Naive B cell (primary cell): ENCODE results near the gene FAM131C. TPM values are rescaled to one million over a fixed set of nuclear protein-coding genes. Genes with fewer than 3 reads are reported as not detected.
"Not testable (repeated sequence)": the region's sequence is repeated elsewhere in the genome, so short reads cannot be mapped to it uniquely, and the experiment has no call there.

Experiments used
- ATAC-seq, 2 donors: fragments of 150-1000 bp; cut with Tn5 transposase; 2 replicates each; pipeline ENCODE4 v1.10.0; 2021; ENCODE audit warnings: low read depth in 2 of 2, mild to moderate bottlenecking in 2 of 2, moderate library complexity in 2 of 2
- DNase-seq: peaks from one replicate; pipeline ENCODE4 v3.0.0; 2022
- H3K27ac Mint-ChIP-seq, 6 donors: one replicate each; pipeline ENCODE4 v1.8.0; 2020 to 2022; ENCODE audit warnings: mild to moderate bottlenecking in 6 of 6, mixed read lengths in 6 of 6, moderate library complexity in 5 of 6, inconsistent platforms in 2 of 6
- H3K27me3 Mint-ChIP-seq, 3 donors: one replicate each; pipeline ENCODE4 v1.8.0; 2021 to 2022; ENCODE audit warnings: mixed read lengths in 3 of 3, mild to moderate bottlenecking in 1 of 3
- H3K36me3 Mint-ChIP-seq, 2 donors: one replicate each; pipeline ENCODE4 v1.8.0; 2020 to 2022; ENCODE audit warnings: mixed read lengths in 2 of 2, inconsistent platforms in 1 of 2, mild to moderate bottlenecking in 1 of 2
- H3K4me1 Mint-ChIP-seq, 3 donors: one replicate each; pipeline ENCODE4 v1.8.0; 2020 to 2022; ENCODE audit warnings: mixed read lengths in 3 of 3, inconsistent platforms in 1 of 3, mild to moderate bottlenecking in 1 of 3, moderate library complexity in 1 of 3
- H3K4me3 Mint-ChIP-seq, 8 donors: one replicate each; pipeline ENCODE4 v1.8.0; 2020 to 2022; ENCODE audit warnings: mild to moderate bottlenecking in 8 of 8, mixed read lengths in 8 of 8, moderate library complexity in 8 of 8, inconsistent platforms in 2 of 8
- H3K9me3 Mint-ChIP-seq, 7 donors: one replicate each; pipeline ENCODE4 v1.8.0; 2020 to 2022; ENCODE audit warnings: mixed read lengths in 7 of 7, mild to moderate bottlenecking in 5 of 7, inconsistent platforms in 2 of 7, moderate library complexity in 1 of 7
- polyA plus RNA-seq, 6 donors: library from polyadenylated mRNA; unstranded; fragments of 300-500 nt; fragmentation: Illumina TruSeq; gene quantifications; one replicate each; pipeline ENCODE4 v1.2.3, GENCODE V29; 2021; ENCODE audit warnings: low read depth in 6 of 6

Gene FAM131C
- polyA plus RNA-seq, 6 donors from 2014 or later: not detected

DNA sequence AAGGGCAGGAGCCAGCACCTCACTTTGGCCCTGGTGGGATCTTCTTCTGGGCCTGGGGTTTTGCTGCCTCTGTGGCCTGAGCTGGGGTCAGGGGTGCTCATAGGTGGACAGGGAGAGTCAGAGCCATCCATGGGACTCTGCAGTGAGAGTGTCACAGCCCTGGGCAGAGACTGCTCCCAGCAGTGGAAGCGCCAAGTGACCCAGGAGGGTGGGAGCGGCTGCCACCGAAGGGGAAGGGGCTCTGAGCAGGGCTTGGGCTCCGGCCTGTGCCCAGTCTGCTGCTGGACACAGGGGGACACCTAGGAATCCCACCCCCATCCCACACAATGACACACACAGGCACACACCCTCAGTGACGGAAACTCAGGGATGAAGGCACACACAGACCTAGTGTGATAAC is 29.5 kb downstream of the FAM131C start:
- no peaks in the 10 kb centered on the region for H3K9me3 Mint-ChIP-seq
- DNase-seq (no peak), ATAC-seq (no peak)
- no peaks in the 10 kb centered on the region for H3K36me3 Mint-ChIP-seq
- H3K4me1 Mint-ChIP-seq: peaks cover 0 to 4% (median 0%) of the 10 kb centered on the region in 3 donors
- no peak overlapping the region for H3K4me3 Mint-ChIP-seq
- H3K27ac Mint-ChIP-seq: no peak overlapping the region
- peaks cover 5 to 51% (median 12%) of the 10 kb centered on the region in 3 donors for H3K27me3 Mint-ChIP-seq

DNA sequence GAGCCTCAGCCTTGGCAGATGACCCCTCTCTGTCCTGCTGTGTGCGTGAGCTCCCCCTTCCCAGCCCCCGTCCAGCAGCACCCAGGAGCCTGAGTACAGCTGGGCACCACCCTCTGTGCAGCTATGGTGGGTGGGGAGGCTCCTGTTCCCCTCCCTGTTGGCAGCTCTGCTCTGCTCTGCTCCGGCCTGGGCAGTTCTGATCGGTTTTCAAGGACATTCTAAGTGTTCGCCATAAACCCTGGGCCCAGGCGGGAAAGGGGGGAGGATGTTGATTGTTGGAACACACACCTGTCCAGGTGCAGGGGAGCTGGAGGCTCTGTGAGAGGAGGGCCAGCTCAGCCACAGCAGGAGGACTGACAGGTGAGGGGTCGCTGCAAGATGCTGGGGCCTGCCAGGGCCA is 29.9 kb downstream of the FAM131C start, which contains the start of gene CLCNKB:
Gene CLCNKB (plus strand): TSS at position 262 of the 400 bp plus-strand sequence. CDS start 711 bp downstream, outside the sequence.
- Mint-ChIP-seq H3K27me3 (peaks cover 5 to 51% (median 12%) of the 10 kb centered on the region in 3 donors), H3K27ac (no peak within 1 kb of the TSS), H3K9me3 (no peaks in the 10 kb centered on the region), H3K4me3 (no peak within 1 kb of the TSS), H3K4me1 (peaks cover 0 to 4% (median 0%) of the 10 kb centered on the region in 3 donors), H3K36me3 (no peaks in the 10 kb centered on the region)
- no peak for ATAC-seq
- no peak for DNase-seq

DNA sequence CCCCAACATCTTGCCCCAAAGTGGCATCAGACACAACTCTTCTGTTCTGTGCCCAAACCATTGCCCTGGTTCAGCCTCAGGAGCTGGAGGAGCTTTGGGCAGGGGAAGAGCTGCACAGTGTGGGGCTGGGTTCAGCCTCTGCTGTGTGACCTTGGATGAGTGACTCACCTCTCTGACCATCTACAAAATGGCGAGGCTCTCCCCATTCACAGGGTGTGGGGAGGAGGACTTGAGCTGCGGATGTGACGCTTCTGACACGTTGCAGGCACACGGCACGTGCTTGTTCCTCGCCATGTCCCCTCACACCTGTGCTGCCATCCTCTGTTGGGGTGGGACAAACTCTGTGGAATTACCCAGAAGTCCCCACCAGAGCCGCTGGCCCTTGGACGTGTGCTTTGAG is 30.8 kb downstream of the FAM131C start:
- not testable (repeated sequence) for H3K9me3 Mint-ChIP-seq, H3K27ac Mint-ChIP-seq, DNase-seq, ATAC-seq, H3K36me3 Mint-ChIP-seq, H3K4me3 Mint-ChIP-seq, H3K4me1 Mint-ChIP-seq
- H3K27me3 Mint-ChIP-seq: peaks cover 5 to 51% (median 20%) of the 10 kb centered on the region in 3 donors

DNA sequence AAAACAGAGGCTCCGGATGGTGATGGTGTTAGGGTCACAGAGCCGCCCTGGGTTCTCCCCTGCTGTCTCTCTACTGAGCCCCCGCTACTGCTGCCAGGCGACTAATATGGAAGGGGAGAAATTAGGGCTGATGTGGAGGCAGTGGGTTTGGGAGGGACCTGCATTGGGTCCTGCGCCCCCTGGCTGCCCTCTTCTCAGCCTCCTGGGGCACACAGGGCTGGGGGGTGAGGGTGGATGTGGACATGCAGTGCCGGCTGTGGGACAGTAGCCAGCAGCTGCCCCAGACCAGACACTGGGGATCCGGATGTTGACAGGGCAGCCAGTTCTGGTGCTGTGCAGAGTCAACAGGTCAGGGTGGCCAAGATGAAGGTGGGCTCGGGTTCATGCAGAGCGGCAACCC is 31.4 kb downstream of the FAM131C start:
- DNase-seq: no peak
- no peak overlapping the region for H3K27ac Mint-ChIP-seq
- peaks cover 0 to 50% (median 26%) of the 10 kb centered on the region in 3 donors for H3K27me3 Mint-ChIP-seq
- H3K4me3 Mint-ChIP-seq: no peak overlapping the region
- no peaks in the 10 kb centered on the region for H3K36me3 Mint-ChIP-seq
- no peak for ATAC-seq
- no peaks in the 10 kb centered on the region for H3K9me3 Mint-ChIP-seq
- H3K4me1 Mint-ChIP-seq: no peaks in the 10 kb centered on the region

DNA sequence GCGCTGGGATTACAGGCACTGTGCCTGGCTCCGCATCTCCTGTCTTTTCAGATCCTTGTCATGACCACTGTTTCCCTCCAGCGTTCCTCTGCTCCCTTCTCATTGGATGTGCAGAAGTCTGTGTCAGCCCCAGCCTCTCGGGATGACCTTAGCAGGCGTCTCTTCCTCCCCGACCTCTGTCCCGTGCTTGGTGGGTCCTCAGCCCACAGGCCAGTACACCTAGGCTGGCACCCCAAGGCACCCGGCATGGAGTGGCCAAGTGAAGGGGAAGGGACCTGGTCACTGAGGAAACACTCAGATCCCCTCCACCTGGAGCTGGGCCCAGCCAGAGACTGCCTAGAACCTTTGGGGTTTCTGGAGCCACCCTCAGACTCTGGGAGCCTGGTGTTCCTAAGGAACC is 32.3 kb downstream of the FAM131C start:
- ATAC-seq (no peak), DNase-seq (no peak)
- Mint-ChIP-seq H3K36me3 (no peaks in the 10 kb centered on the region), H3K27me3 (peaks cover 0 to 50% (median 25%) of the 10 kb centered on the region in 3 donors), H3K27ac (no peak overlapping the region), H3K4me1 (no peaks in the 10 kb centered on the region), H3K4me3 (no peak overlapping the region), H3K9me3 (no peaks in the 10 kb centered on the region)

DNA sequence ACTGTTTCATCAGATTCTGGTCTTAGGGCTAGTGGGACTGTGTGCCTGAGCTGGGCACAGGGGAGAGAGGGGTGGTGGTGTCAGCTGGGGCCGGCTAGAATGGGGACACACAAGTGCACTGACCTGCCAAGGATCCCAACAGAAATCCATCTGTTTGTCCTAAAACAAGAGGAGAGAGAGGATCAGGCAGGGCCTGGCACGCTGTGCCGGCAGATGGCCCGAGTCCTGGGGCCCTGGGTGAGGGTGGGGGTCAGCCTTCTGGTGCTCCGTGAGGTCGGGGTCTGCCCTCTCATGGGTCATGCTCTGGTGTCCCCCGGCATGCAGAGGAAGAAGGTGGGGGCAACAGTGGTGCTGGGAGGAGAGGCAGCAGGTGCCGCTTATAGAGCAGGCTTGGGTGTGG is 33.6 kb downstream of the FAM131C start:
- H3K4me3 Mint-ChIP-seq, H3K9me3 Mint-ChIP-seq, ATAC-seq, H3K27ac Mint-ChIP-seq, DNase-seq, H3K4me1 Mint-ChIP-seq, H3K36me3 Mint-ChIP-seq: not testable (repeated sequence)
- peaks cover 0 to 40% (median 18%) of the 10 kb centered on the region in 3 donors for H3K27me3 Mint-ChIP-seq

DNA sequence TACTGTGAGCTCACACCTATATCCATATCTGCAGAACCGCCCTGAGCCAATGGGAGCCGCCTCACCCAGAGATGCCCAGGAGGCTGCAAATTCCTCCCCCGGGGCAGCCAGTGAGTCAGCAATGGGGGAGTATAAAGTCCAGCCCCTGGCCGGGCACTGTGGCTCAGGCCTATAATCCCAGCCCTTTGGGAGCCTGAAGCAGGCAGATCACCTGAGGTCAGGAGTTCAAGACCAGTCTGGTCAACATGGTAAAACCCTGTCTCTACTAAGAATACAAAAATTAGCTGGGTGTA is 34.9 kb downstream of the FAM131C start:
- Mint-ChIP-seq H3K27ac (no peak overlapping the region), H3K9me3 (no peaks in the 10 kb centered on the region), H3K36me3 (no peaks in the 10 kb centered on the region), H3K27me3 (peaks cover 0 to 45% (median 18%) of the 10 kb centered on the region in 3 donors), H3K4me1 (no peaks in the 10 kb centered on the region), H3K4me3 (no peak overlapping the region)
- DNase-seq (no peak), ATAC-seq (no peak)

DNA sequence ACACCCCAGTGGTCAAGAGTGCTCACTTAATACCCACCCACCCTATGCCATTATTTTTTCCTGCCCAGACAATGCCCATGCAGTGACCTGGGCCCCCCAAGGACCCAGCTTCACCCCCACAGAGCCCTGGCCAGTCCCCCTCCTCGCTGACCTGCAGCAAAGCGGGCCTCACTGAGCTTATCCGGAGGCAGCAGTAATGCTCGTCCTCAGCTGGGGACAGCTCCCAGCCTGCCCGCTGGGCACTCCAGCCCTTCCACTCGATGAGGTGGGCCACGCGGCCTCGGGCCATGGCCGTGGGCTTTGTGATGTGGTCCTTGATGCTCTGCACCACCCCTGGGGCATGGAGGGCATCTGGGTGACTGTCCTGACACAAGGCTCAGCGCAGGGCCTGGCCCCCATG is 37.0 kb downstream of the FAM131C start:
- ATAC-seq, H3K9me3 Mint-ChIP-seq, H3K4me1 Mint-ChIP-seq, DNase-seq, H3K4me3 Mint-ChIP-seq, H3K36me3 Mint-ChIP-seq, H3K27ac Mint-ChIP-seq: not testable (repeated sequence)
- H3K27me3 Mint-ChIP-seq: peaks cover 0 to 41% (median 18%) of the 10 kb centered on the region in 3 donors

DNA sequence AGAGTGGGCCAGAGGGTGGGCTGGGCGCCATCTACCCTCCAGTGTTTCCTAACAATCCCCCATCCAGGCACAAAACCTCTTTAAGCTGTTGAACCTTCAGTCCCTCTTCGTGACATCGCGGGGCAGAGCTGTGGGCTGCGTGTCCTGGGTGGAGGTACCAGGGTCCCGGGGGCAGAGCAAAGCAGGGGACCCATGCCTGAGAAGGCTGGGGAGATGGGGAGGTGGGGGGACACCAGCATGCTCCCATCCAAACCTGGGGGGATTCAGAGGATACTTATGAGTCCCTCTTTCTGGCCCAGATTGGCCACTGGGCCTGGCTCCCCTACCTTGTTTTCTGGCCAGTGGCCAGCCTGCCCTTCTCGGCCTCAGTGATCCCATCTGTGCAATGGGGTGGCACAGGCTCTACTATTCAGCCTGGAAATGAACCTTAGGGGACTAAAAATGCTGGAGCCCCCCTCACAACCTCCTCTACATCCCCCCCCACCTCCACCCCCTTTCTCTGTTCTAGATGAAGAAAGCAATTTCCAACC is 40.3 kb downstream of the FAM131C start:
- not testable (repeated sequence) for ATAC-seq, H3K9me3 Mint-ChIP-seq, H3K4me1 Mint-ChIP-seq, H3K27ac Mint-ChIP-seq, H3K4me3 Mint-ChIP-seq, H3K36me3 Mint-ChIP-seq, DNase-seq
- peaks cover 5 to 52% (median 38%) of the 10 kb centered on the region in 3 donors for H3K27me3 Mint-ChIP-seq

DNA sequence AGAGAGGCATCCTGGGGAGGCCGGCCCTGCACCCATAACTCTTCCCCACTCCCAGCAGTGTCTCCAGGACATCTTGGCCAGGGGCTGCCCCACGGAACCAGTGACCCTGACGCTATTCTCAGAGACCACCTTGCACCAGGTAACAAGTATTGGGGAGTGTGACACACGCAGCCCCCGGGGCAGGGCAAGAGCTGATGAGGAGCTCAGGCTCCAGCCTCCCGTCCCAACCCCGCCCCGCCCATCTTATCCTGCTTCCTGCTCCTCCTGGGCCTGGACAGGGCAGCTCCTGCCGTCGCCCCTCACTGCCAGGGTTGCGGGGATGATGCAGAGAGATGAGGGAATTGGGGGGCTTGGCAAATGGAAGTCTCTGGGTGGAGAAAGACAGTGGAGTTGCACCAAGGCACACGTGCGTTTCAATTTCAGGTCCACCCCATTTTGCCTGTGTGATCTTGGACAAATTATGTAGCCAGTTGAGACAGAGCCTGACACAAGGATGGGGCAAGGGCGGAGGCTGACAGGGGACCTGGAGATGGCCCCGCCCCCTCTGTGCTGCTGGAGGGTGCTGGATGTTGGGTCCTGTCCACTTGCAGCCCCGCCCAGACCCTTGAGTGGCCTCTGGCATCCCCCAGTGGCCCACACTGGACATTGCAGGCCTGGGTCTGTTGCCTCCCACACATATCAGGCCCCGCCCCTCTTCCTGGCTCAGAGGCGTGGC is 40.9 kb downstream of the FAM131C start:
- Mint-ChIP-seq H3K36me3 (no peaks in the 10 kb centered on the region), H3K27me3 (peaks cover 10 to 58% (median 37%) of the 10 kb centered on the region in 3 donors), H3K4me3 (no peak overlapping the region), H3K4me1 (peaks cover 0 to 4% (median 4%) of the 10 kb centered on the region in 3 donors), H3K27ac (no peak overlapping the region), H3K9me3 (peaks cover 0 to 1% (median 0%) of the 10 kb centered on the region in 7 donors)
- peak; percentile 84 to 88 for ATAC-seq
- DNase-seq: peak; percentile 49

DNA sequence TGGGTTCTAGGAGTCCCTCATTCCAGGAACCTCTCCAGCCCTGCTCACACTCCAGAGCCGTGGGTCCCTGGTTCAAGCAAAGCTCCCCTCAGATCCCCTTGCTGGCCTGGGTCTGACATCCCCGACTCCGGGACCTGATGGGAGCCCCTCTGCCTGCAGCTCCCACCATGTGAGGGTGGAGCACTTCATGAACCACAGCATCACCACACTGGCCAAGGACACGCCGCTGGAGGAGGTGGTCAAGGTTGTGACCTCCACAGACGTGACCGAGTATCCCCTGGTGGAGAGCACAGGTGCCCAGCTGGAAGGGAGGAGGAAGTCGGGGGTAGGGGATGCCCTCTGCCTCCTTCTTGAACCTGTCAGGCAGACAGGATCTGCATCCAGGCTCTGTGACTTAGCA is 41.9 kb downstream of the FAM131C start:
- DNase-seq (no peak), ATAC-seq (no peak)
- peaks cover 0 to 1% (median 0%) of the 10 kb centered on the region in 7 donors for H3K9me3 Mint-ChIP-seq
- H3K36me3 Mint-ChIP-seq: no peaks in the 10 kb centered on the region
- H3K4me3 Mint-ChIP-seq: no peak overlapping the region
- peaks cover 10 to 54% (median 28%) of the 10 kb centered on the region in 3 donors for H3K27me3 Mint-ChIP-seq
- H3K27ac Mint-ChIP-seq: no peak overlapping the region
- H3K4me1 Mint-ChIP-seq: peaks cover 0 to 10% (median 4%) of the 10 kb centered on the region in 3 donors

DNA sequence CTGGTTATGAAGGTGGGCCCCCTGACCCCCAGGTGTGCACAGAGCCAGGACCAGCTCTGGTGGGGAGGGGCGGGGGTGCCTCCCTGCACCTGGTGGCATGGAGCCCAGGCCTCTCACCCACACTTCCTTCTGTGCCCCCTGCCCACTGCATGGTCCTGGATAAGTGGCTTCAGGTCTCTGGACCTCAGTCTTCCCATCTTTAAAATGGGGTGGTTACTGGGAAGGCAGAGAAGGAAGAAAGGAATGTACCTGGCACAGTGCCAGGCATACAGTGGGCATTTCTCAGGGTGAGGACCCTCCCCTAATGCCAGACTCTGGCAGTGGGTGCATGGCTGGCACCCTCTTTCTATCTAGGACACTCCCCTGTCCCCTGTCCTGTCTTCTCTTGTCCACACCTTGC is 44.2 kb downstream of the FAM131C start:
- DNase-seq (no peak), ATAC-seq (no peak)
- Mint-ChIP-seq H3K36me3 (no peaks in the 10 kb centered on the region), H3K27me3 (peaks cover 10 to 58% (median 28%) of the 10 kb centered on the region in 3 donors), H3K9me3 (peaks cover 0 to 1% (median 0%) of the 10 kb centered on the region in 7 donors), H3K4me3 (no peak overlapping the region), H3K27ac (no peak overlapping the region), H3K4me1 (peaks cover 0 to 10% (median 4%) of the 10 kb centered on the region in 3 donors)

DNA sequence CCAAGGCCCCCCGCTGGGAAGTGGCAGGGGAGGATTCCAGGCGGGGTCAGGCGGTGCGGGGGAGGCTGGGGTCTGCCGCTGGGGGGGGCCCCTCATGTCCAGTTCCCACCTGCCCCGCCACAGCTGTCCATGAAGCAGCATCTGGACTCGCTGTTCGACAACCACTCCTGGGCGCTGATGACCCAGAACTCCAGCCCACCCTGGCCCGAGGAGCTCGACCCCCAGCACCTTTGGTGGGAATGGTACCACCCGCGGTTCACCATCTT is 44.5 kb downstream of the FAM131C start:
- not testable (repeated sequence) for DNase-seq, H3K4me1 Mint-ChIP-seq, H3K36me3 Mint-ChIP-seq, H3K27ac Mint-ChIP-seq, ATAC-seq, H3K9me3 Mint-ChIP-seq, H3K4me3 Mint-ChIP-seq
- H3K27me3 Mint-ChIP-seq: peaks cover 10 to 58% (median 28%) of the 10 kb centered on the region in 3 donors

DNA sequence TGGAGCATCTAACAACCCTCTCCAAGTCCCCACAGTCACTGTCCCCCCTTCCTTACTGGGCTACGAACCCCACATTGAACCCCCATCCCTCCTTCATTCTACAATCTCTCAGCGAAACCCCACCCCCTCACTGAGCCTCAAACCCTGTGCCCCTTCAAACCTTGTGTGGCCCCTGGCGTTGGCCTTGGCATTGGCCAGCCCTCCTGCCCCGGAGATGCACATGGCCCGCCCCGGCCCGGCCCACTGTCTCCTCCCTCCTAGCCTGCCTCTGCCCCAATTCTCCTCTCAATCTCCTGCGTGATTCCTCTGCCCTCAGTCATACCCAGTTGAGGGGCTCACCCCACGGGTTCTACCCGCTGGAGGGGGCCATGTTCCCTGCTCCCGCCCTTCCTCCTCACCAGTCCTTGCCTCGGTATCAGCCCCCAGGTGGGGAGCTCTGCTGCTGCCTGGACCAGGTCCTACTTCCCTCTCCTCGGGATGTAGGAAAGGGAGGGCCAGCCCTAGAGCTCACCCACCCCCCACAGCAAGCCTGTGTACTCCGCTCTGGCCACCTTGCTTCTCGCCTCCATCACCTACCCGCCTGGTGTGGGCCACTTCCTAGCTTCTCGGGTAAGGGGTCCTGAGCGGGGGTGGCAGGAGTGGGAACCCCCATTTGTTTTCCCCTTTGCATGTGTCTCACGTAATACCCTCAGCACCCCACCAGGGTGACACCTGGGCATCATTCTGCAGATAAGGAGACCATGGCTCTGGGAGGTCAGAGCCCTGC is 45.0 kb downstream of the FAM131C start:
- ATAC-seq (peak in 1 of 2 donors; percentile 20), DNase-seq (no peak)
- Mint-ChIP-seq H3K27me3 (peaks cover 10 to 59% (median 28%) of the 10 kb centered on the region in 3 donors), H3K9me3 (peaks cover 0 to 1% (median 0%) of the 10 kb centered on the region in 7 donors), H3K27ac (peak overlapping the region in 1 of 6 donors; percentile 36), H3K4me3 (peak overlapping the region in 3 of 8 donors; percentile 15 to 74 (median 50)), H3K4me1 (peaks cover 0 to 10% (median 4%) of the 10 kb centered on the region in 3 donors), H3K36me3 (no peaks in the 10 kb centered on the region)
